Activated CD8-positive, alpha-beta memory T cell treated with anti-CD3 and anti-CD28 coated beads, Interleukin-2, amount 50 U/mL, for 24 hours (primary cell): ENCODE measurements around the gene KISS1.
"Not testable (repeated sequence)": the region's sequence is repeated elsewhere in the genome, so short reads cannot be mapped to it uniquely, and the experiment has no call there.

Experiments used
- DNase-seq: peaks from one replicate; pipeline ENCODE4 v3.0.0-alpha.2; 2020; ENCODE audit errors: extremely low read depth

KISS1 gene

GRCh38 chr1:204196068-204196795 lies at the start of gene KISS1:
TSS of gene KISS1 (minus strand) at chr1:204196491. CDS start at chr1:204192876, 3,615 bp downstream.
- DNase-seq = no peak

GRCh38 chr1:204242920-204243319 lies 46.6 kb upstream of the KISS1 start:
- DNase-seq = no peak

- no peak for DNase-seq
These were observed 45.6 kb upstream of the KISS1 start for GRCh38 chr1:204241914-204242313.

GRCh38 chr1:204241050-204241449 lies 44.8 kb upstream of the KISS1 start:
- no peak for DNase-seq

GRCh38 chr1:204240233-204240632 lies 43.9 kb upstream of the KISS1 start:
- no peak for DNase-seq

GRCh38 chr1:204239401-204239800 lies 43.1 kb upstream of the KISS1 start:
- not testable (repeated sequence) for DNase-seq

GRCh38 chr1:204238520-204238919 lies 42.2 kb upstream of the KISS1 start:
- DNase-seq = not testable (repeated sequence)

- DNase-seq = not testable (repeated sequence)
These were observed 41.2 kb upstream of the KISS1 start for GRCh38 chr1:204237515-204237914.

- no peak for DNase-seq
These were observed 36.2 kb upstream of the KISS1 start for GRCh38 chr1:204232526-204232925.

- DNase-seq = no peak
These were observed 33.9 kb upstream of the KISS1 start for GRCh38 chr1:204230211-204230610.

- DNase-seq = no peak
These were observed 32.6 kb upstream of the KISS1 start for GRCh38 chr1:204228896-204229295.

- DNase-seq = no peak
These were observed 31.9 kb upstream of the KISS1 start for GRCh38 chr1:204227996-204228785.

GRCh38 chr1:204227351-204227750 lies 31.1 kb upstream of the KISS1 start:
- DNase-seq = no peak

GRCh38 chr1:204225841-204226735 lies 29.8 kb upstream of the KISS1 start:
- no peak for DNase-seq

GRCh38 chr1:204224655-204225054 lies 28.4 kb upstream of the KISS1 start:
- no peak for DNase-seq

- no peak for DNase-seq
These were observed 27.0 kb upstream of the KISS1 start for GRCh38 chr1:204223129-204223860.

- DNase-seq = no peak
These were observed 26.4 kb upstream of the KISS1 start for GRCh38 chr1:204222764-204223055.

- no peak for DNase-seq
These were observed 25.9 kb upstream of the KISS1 start for GRCh38 chr1:204222006-204222763.

GRCh38 chr1:204221271-204221670 lies 25.0 kb upstream of the KISS1 start:
- DNase-seq = no peak

- DNase-seq = no peak
These were observed 23.8 kb upstream of the KISS1 start for GRCh38 chr1:204219971-204220616.
